GM12892 (cell line): Measurements from ENCODE around the gene TMEM179.

Experiments used
- POLR2A ChIP-seq: IDR thresholded peaks from 2 replicates; pipeline ENCODE4 v1.6.1; 2011; ENCODE audit warnings: low read depth, low read length, control low read depth
- POLR2AphosphoS5 ChIP-seq: IDR thresholded peaks from 2 replicates; pipeline ENCODE4 v1.6.1; 2011; ENCODE audit warnings: low read depth, low read length, control low read depth

GRCh38 chr14:104593241-104593701 is 11.3 kb downstream of the TMEM179 start:
- TF ChIP-seq POLR2A (no peak), POLR2AphosphoS5 (no peak)
